H7 (cell line): ENCODE measurements around the gene TRIM24. TPM values are rescaled to one million over a fixed set of nuclear protein-coding genes. Genes with fewer than 3 reads are reported as not detected.
"Not testable (repeated sequence)": the region's sequence is repeated elsewhere in the genome, so short reads cannot be mapped to it uniquely, and the experiment has no call there.

ENCODE experiments used
- DNase-seq: peaks from one replicate; pipeline ENCODE4 v3.0.0; 2012
- H3K27me3 ChIP-seq: 2 replicates; pipeline ENCODE4 v1.6.0; 2011; ENCODE audit warnings: mild to moderate bottlenecking, low read length; ENCODE audit not compliant: control insufficient read depth, insufficient read depth
- H3K36me3 ChIP-seq: replicated peaks from 2 replicates; pipeline ENCODE4 v1.5.1; 2011; ENCODE audit warnings: low read length; ENCODE audit not compliant: control insufficient read depth, insufficient read depth
- H3K4me3 ChIP-seq: 2 replicates; pipeline ENCODE4 v1.5.1; 2011; ENCODE audit warnings: low read depth, mild to moderate bottlenecking, control low read depth, low read length, moderate library complexity; ENCODE audit not compliant: insufficient read depth
- total RNA-seq: library from RNA; depleted of rRNA; stranded (reverse); fragments of >200 nt; shearing (Covaris generic); gene quantifications from 2 replicates; pipeline ENCODE4 v1.2.3, GENCODE V29; 2014

TRIM24 gene
- total RNA-seq, 1 experiment from 2014 or later = 102 TPM

DNA sequence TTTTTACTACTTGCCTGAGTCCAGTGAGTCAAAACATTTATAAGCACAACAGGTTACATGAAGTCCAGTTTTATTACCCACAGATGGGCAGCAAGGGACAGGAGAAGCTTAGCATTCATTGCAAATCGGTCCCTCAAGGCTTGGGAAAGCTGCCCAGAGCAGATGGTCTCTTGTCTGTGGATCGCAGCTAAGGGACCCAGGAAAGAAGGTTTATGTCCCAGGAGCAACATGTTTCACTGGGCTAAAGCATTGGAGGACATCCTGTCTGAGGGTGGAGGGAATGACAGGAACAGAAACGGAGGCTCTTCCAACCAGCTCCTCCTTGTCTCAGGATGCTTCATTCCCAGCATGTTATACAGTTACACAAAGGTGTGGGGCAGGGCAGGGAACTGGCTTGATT lies 39.3 kb downstream of the TRIM24 start:
- Histone ChIP-seq H3K4me3 (no peak overlapping the region), H3K27me3 (no peaks in the 10 kb centered on the region), H3K36me3 (peaks cover 1% of the 10 kb centered on the region; the same call in 1 of the 2 replicates)
- DNase-seq = no peak

DNA sequence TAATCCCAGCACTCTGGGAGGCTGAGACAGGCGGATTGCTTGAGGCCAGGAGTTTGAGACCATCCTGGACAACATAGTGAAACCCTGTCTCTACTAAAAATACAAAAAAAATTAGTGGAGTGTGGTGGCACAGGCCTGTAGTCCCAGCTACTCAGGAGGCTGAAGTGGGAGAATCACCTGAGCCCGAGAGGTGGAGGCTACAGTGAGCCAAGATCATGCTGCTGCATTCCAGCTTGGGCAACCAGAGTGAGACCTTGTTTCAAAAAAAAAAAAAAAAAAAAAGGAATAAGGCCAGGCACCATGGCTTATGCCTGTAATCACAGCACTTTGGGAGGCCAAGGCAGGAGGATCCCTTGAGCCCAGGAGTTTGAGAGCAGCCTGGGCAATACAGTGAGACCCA lies 40.2 kb downstream of the TRIM24 start:
- DNase-seq, H3K36me3 ChIP-seq, H3K4me3 ChIP-seq, H3K27me3 ChIP-seq: not testable (repeated sequence)

DNA sequence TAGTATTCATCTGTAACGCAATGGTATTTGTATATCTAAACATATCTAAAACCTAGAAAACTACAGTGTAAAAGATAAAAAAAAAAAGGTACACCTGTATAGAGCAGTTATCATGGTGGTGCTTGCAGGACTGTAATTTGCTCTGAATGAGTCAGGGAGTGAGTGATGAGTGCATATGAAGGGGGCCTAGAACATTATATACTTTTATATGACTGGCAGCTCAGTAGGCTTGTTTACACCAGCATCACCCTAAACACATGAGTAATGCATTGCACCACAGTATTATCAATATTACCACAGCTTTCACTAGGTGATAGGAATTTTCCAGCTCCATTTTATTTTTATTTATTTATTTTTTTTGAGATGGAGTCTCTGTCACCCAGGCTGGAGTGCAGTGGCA lies 40.8 kb downstream of the TRIM24 start:
- Histone ChIP-seq H3K27me3 (no peaks in the 10 kb centered on the region), H3K36me3 (peaks cover 7% of the 10 kb centered on the region), H3K4me3 (no peak overlapping the region)
- no peak for DNase-seq

DNA sequence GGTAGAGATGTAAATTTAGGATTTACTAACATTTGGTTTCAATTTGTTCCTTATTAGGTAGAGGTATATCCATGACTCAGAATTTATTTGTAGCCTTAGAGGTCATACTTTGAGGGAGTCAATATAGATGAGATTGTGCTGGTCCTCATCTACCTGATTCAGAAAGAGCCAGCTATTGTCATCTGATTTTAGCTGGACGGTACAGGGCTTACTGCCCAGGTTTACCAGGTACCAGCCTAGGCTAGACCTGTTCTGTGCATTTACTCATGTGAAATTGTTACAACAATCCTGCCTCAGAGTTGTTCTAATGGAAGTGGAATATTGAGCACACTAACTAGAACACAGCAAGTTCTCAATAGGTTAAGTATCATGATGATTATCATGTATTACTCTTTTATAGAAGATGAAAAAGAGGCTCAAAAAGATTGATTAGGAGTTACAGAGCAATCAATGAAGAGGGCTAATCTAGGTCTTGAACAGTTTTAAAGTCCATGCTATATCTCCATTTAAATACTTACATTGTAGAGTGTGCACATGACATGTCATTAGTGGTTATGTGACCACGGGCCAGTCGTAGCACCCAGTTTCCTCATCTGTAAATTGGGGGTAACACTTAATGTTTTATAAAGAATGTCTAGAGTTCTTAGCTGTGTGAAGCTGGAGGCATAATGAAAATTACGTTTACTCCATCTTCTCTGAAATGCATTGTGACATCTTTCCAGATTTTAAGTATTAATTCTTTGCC lies 42.1 kb downstream of the TRIM24 start:
- H3K36me3 ChIP-seq = peaks cover 9% of the 10 kb centered on the region
- H3K27me3 ChIP-seq = no peaks in the 10 kb centered on the region
- H3K4me3 ChIP-seq = no peak overlapping the region
- DNase-seq = no peak

DNA sequence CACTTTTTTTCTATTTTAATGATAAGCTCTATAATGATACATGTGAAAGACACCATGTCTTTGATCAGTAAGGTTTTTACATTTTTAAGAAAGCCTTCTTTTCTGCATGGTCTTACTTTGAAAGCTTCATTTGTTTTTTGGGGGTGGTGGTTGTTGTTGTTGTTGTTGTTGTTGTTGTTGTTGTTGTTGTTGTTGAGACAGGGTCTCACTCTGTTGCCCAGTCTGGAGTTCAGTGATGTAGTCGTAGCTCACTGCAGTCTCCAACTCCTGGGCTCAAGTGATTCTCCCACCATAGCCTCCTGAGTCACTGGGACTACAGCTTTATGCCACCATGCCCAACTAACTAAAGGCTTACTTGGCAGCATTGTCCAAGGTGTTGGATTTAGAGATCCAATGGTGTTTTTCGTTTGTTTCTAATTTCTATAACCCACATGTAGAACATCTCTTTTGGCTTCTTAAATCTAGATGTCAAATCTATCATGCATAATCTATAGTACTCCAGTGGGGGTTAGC lies 45.4 kb downstream of the TRIM24 start:
- DNase-seq = no peak
- Histone ChIP-seq H3K4me3 (no peak overlapping the region), H3K36me3 (peaks cover 14% of the 10 kb centered on the region), H3K27me3 (no peaks in the 10 kb centered on the region)

DNA sequence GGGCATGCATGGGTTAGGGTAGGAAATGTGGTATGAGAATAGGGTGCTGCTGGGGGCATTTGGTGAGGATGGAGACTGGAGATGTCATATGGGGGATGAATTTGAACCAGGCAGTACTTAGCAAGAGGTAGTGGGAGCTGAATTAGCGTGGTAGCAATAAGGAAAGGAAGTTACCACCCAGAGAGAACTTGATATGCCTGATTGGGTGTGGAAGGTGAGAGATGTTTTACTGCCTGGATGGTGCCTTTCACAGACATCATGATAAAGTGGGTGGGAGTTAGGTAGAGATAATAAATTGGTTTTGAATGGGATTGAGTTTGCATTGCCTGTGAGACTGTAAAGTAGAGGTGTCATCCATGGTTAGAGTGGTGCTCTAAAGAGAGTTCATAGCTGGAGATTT lies 46.7 kb downstream of the TRIM24 start:
- no peak for DNase-seq
- no peaks in the 10 kb centered on the region for H3K27me3 ChIP-seq
- H3K4me3 ChIP-seq = no peak overlapping the region
- peaks cover 21% of the 10 kb centered on the region for H3K36me3 ChIP-seq

DNA sequence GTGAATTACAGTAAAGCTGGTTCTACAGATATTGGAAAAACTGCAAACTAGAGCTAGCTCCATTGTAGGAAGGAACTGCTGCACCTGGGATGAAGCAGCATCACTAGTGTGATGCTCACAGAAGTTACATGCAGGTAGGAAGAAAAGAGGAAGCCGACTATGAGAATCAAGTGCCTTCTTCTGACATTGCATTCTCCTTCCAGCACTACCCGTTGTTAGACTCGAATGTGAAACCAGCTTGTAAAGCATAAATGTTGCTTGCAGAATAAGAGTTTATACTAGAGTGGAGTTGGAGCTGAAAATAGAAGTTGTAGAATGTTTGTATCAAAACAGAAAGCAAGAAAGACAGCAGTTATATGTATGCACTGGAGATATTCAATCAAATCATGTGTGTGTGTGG lies 49.9 kb downstream of the TRIM24 start:
- no peak for DNase-seq
- Histone ChIP-seq H3K4me3 (no peak overlapping the region), H3K27me3 (no peaks in the 10 kb centered on the region), H3K36me3 (peaks cover 36% of the 10 kb centered on the region)

DNA sequence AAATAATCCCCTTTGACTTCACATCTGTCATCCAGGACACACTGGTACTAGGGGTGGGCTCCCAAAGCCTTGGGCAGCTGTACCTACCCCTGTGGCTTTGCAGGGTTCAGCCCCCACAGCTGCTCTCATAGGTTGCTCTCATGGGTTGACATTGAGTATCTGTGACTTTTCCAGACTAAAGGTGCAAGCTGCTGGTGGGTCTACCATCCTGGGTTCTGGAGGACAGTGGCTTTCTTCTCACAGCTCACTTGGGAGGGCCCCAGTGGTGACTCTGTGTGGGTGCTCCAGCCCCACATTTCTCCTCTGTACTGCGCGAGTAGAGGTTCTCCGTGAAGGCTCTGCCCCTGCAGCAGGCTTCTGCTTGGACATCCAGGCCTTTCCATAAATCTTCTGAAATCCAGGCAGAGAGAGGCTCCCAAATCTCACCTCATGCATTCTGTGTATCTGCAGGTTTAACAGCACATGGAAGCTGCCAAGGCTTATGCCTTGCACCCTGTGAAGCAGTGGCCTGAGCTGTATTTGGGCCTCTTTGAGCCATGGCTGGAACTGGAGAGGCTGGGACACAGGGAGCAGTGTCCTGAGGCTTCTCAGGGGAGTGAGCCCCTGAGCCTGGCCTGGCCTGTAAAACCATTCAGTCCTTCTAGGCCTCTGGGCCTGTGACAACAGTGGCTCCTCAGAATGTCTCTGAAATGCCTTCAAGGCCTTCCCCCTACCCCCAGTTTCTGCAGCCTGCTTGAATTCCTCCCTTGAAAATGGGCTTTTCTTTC lies 52.2 kb downstream of the TRIM24 start:
- no peak overlapping the region for H3K4me3 ChIP-seq
- H3K36me3 ChIP-seq = peaks cover 35% of the 10 kb centered on the region
- DNase-seq = no peak
- H3K27me3 ChIP-seq = no peaks in the 10 kb centered on the region

DNA sequence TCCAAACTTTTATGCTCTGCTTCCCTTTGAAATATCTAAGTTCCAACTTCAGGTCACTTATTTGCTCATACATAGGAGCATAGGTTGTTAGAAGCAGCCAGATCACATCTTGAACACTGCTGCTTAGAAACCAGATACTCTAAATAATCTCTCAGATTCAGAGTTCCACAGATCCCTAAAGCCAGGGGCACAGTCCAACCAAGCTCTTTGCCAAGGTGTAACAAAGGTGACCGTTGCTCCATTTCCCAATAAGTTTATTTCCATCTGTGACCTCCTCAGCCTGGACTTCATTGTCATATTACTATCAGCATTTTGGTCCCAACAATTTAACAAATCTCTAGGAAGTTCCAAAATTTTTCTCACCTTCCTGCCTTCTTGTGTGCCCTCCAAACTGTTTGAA lies 52.8 kb downstream of the TRIM24 start:
- Histone ChIP-seq H3K36me3 (peaks cover 37% of the 10 kb centered on the region), H3K27me3 (no peaks in the 10 kb centered on the region), H3K4me3 (no peak overlapping the region)
- DNase-seq = no peak

DNA sequence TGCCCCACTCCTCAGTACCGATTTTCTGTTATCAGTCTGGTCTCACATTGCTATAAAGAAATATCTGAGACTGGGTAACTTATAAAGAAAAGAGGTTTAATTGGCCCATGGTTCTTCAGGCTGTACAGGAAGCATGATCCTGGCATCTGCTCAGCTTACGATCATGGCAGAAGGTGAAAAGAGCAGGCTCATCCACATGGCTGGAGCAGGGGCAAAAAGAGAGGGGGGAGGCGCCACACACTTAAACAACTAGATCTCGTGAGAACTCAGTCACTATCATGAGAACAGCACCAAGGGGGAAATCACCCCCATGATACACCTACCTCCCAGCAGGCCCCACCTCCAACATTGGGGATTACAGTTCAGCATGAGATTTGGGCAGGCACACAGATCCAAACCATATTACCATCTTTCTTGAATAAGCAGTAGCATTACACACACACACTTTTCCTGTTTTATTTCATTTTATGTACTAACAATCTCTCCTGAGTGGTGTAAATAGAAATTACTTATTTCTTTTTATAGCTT lies 53.3 kb downstream of the TRIM24 start:
- DNase-seq = no peak
- H3K27me3 ChIP-seq = no peaks in the 10 kb centered on the region
- no peak overlapping the region for H3K4me3 ChIP-seq
- H3K36me3 ChIP-seq = peaks cover 39% of the 10 kb centered on the region

DNA sequence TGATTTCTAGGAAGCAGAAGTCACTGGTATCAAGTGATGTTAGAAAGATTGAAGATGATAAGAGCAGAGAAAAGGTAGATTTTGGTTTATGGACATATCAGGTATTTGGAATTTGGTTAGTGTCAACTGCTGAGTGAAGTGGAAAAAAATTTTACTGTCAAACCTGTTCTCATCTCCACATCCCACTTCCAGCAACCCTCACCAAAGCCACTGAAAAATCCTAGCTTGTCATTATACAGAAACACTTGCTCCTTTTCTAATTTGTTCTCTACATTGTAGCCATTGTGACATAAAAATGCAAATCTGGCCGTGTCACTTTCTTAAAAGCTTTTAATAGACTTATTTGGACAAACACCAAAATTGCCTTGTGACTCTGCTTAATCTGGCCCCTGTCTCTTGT lies 54.0 kb downstream of the TRIM24 start:
- no peak overlapping the region for H3K4me3 ChIP-seq
- DNase-seq = no peak
- H3K27me3 ChIP-seq = no peaks in the 10 kb centered on the region
- H3K36me3 ChIP-seq = peaks cover 44% of the 10 kb centered on the region

DNA sequence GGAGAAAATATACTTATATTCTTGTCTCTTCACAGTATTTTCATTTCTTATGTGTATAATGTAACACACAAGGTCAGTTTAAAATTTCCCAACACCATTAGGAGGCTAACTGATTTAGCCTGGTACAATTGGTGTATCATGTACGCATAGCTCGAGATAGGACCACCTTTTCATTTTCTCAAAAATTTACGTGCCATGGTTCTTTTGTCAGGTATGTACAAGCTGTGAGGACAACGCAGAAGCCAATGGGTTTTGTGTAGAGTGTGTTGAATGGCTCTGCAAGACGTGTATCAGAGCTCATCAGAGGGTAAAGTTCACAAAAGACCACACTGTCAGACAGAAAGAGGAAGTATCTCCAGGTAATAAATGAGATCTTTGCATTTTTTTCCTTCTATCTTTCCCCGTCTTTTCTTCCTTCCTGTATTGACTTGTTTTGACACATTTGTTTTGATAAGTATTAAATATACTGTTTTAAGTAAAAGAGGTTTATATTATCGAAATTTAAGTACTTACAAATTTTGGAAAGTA lies 55.0 kb downstream of the TRIM24 start:
- Histone ChIP-seq H3K27me3 (no peaks in the 10 kb centered on the region), H3K4me3 (no peak overlapping the region), H3K36me3 (peaks cover 49% of the 10 kb centered on the region)
- DNase-seq = no peak

DNA sequence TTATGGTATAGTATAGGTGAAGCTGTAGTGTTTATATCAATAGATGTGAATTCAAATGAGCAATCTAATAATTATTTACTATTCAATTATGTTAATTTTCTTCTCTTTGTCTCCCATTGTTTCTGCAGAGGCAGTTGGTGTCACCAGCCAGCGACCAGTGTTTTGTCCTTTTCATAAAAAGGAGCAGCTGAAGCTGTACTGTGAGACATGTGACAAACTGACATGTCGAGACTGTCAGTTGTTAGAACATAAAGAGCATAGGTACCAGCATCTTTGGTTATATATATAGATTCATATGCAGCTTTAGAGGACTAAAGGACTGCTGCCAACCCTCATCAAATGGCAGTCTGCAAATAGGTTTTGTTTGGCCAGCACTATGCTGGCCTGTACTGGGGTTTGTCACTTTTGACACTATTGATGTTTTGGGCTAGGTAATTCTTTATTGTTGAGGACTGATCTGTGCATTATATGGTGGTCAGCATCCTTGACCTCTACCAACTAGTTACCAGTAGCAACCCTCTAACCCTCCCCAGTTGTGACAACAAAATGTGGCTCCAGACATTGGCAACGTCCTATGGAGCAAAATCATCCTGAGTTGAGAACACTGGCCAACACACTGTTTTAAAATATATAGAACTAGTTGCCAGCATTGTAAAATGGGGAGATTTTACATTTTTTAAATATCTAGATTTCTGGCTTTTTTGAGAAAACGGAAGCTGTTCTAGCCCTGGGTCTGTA lies 59.2 kb downstream of the TRIM24 start:
- H3K36me3 ChIP-seq = peaks cover 39% of the 10 kb centered on the region
- H3K27me3 ChIP-seq = no peaks in the 10 kb centered on the region
- H3K4me3 ChIP-seq = no peak overlapping the region
- no peak for DNase-seq

DNA sequence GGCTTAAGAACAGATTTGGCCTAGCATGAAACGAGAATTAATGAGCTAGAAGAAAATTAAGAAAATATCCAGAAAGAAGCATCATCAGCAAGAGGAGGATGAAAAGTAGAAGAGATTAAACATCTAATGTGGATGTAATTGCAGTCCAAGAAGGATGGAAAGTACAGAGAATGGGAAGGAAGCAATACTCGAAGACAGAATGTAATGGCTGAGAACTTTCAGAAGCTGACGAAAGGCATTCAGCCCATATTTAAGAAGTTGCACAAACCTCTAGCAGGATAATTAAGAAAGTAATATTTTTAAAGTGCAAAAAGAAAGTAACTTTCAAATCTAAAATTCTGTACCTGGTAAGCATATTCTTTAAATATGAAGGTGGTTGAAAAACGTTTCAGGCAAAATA lies 60.7 kb downstream of the TRIM24 start:
- H3K4me3 ChIP-seq = no peak overlapping the region
- H3K36me3 ChIP-seq = peaks cover 44% of the 10 kb centered on the region
- no peaks in the 10 kb centered on the region for H3K27me3 ChIP-seq
- DNase-seq = no peak
